ENCODE data around the gene HMCN1.

GRCh38 chr1:186066411-186066810 is 332.2 kb downstream of the HMCN1 start:
- TF ChIP-seq, protein P1, sequence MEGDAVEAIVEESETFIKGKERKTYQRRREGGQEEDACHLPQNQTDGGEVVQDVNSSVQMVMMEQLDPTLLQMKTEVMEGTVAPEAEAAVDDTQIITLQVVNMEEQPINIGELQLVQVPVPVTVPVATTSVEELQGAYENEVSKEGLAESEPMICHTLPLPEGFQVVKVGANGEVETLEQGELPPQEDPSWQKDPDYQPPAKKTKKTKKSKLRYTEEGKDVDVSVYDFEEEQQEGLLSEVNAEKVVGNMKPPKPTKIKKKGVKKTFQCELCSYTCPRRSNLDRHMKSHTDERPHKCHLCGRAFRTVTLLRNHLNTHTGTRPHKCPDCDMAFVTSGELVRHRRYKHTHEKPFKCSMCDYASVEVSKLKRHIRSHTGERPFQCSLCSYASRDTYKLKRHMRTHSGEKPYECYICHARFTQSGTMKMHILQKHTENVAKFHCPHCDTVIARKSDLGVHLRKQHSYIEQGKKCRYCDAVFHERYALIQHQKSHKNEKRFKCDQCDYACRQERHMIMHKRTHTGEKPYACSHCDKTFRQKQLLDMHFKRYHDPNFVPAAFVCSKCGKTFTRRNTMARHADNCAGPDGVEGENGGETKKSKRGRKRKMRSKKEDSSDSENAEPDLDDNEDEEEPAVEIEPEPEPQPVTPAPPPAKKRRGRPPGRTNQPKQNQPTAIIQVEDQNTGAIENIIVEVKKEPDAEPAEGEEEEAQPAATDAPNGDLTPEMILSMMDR (conservative IDR thresholded peaks at IDR 0.05): no peak
- TF ChIP-seq ZFX (IDR thresholded peaks at IDR 0.05): no peak

Measured in C4-2B (cell line).